Cortex of kidney (tissue), 1 donor: ENCODE results near the gene DGCR2.
"Not testable (repeated sequence)": the region's sequence is repeated elsewhere in the genome, so short reads cannot be mapped to it uniquely, and the experiment has no call there.

Experiments used
- DNase-seq: peaks from one replicate; lab custom pipeline; 2025; lab: John Stamatoyannopoulos, UW

The DGCR2 gene

GRCh38 chr22:19122143-19122751 is at the start of gene DGCR2:
Gene DGCR2, minus strand, starts transcription at chr22:19122412. Its CDS starts 206 bp downstream, at chr22:19122206.
- peak; percentile 49 for DNase-seq

GRCh38 chr22:19169947-19170318 is 47.7 kb upstream of the DGCR2 start:
- no peak for DNase-seq

GRCh38 chr22:19169002-19169946 is 47.1 kb upstream of the DGCR2 start:
- no peak for DNase-seq

- no peak for DNase-seq
Measured at GRCh38 chr22:19168088-19168890, 46.1 kb upstream of the DGCR2 start.

- no peak for DNase-seq
Measured at GRCh38 chr22:19167106-19167869, 45.1 kb upstream of the DGCR2 start.

- no peak for DNase-seq
Measured at GRCh38 chr22:19166421-19166820, 44.2 kb upstream of the DGCR2 start.

GRCh38 chr22:19164425-19164824 is 42.2 kb upstream of the DGCR2 start:
- DNase-seq, result no peak

GRCh38 chr22:19158649-19159048 is 36.4 kb upstream of the DGCR2 start:
- not testable (repeated sequence) for DNase-seq

GRCh38 chr22:19156109-19156508 is 33.9 kb upstream of the DGCR2 start:
- DNase-seq, result not testable (repeated sequence)

GRCh38 chr22:19152942-19153883 is 31.0 kb upstream of the DGCR2 start:
- DNase-seq, result no peak

- DNase-seq, result no peak
Measured at GRCh38 chr22:19151329-19152191, 29.3 kb upstream of the DGCR2 start.

- no peak for DNase-seq
Measured at GRCh38 chr22:19150482-19151328, 28.5 kb upstream of the DGCR2 start.

GRCh38 chr22:19149991-19150390 is 27.8 kb upstream of the DGCR2 start, which contains the start of gene GSC2:
Gene GSC2, minus strand, starts transcription at chr22:19150292. Its CDS starts 9 bp downstream, at chr22:19150283.
- no peak for DNase-seq

- no peak for DNase-seq
Measured at GRCh38 chr22:19149047-19149883, 27.1 kb upstream of the DGCR2 start.

GRCh38 chr22:19148417-19149046 is 26.3 kb upstream of the DGCR2 start:
- DNase-seq, result no peak

GRCh38 chr22:19147195-19147780 is 25.1 kb upstream of the DGCR2 start:
- DNase-seq, result no peak
